HepG2 (cell line): ENCODE measurements around the gene F12. TPM values are rescaled to one million over a fixed set of nuclear protein-coding genes. Genes with fewer than 3 reads are reported as not detected.

Source experiments
- BRCA1 ChIP-seq: sonication (generic); formaldehyde crosslinking; IDR thresholded peaks from 2 replicates; pipeline ENCODE4 v1.4.0; 2020; ENCODE audit warnings: missing genetic modification reagents
- FOXA3 ChIP-seq: IDR thresholded peaks from 2 replicates; pipeline ENCODE4 v1.6.1; 2016; ENCODE audit warnings: missing genetic modification reagents, missing compliant biosample characterization
- FOXM1 ChIP-seq: sonication (generic); formaldehyde crosslinking; IDR thresholded peaks from 2 replicates; pipeline ENCODE4 v1.5.0; 2020; ENCODE audit warnings: missing genetic modification reagents
- KLF13 ChIP-seq: sonication (generic); formaldehyde crosslinking; IDR thresholded peaks from 2 replicates; pipeline ENCODE4 v1.4.0; 2020; ENCODE audit warnings: mild to moderate bottlenecking, missing genetic modification reagents
- MBNL3 ChIP-seq: fragments of 250-450 bp; sonication (Bioruptor Pico); conservative IDR thresholded peaks from 2 replicates; pipeline ENCODE4 v1.8.0; 2022; ENCODE audit warnings: mild to moderate bottlenecking, inconsistent platforms
- MED1 ChIP-seq: sonication (generic); formaldehyde crosslinking; IDR thresholded peaks from 2 replicates; pipeline ENCODE4 v1.4.0; 2020; ENCODE audit warnings: missing genetic modification reagents
- NFYB ChIP-seq: sonication (generic); formaldehyde crosslinking; IDR thresholded peaks from 2 replicates; pipeline ENCODE4 v1.4.0; 2020; ENCODE audit warnings: missing genetic modification reagents
- NR1H2 ChIP-seq: sonication (generic); formaldehyde crosslinking; IDR thresholded peaks from 2 replicates; pipeline ENCODE4 v1.8.1; 2022; ENCODE audit warnings: low read depth, missing genetic modification reagents, borderline replicate concordance
- PCBP2 ChIP-seq: fragments of 200-400 bp; formaldehyde crosslinking; optimal IDR thresholded peaks from 2 replicates; pipeline ENCODE3; 2018; ENCODE audit warnings: low read length, low read depth; ENCODE audit not compliant: poor library complexity, severe bottlenecking
- RBFOX2 ChIP-seq: fragments of 200-400 bp; formaldehyde crosslinking; IDR thresholded peaks from 2 replicates; pipeline ENCODE4 v1.6.1; 2017; ENCODE audit warnings: low read depth, mild to moderate bottlenecking, low read length
- SP2 ChIP-seq: sonication (generic); formaldehyde crosslinking; IDR thresholded peaks from 2 replicates; pipeline ENCODE4 v1.5.1; 2020; ENCODE audit warnings: mild to moderate bottlenecking, missing genetic modification reagents
- ZFP62 ChIP-seq: sonication (generic); formaldehyde crosslinking; IDR thresholded peaks from 2 replicates; pipeline ENCODE4 v1.4.0; 2020; ENCODE audit warnings: missing genetic modification reagents
- ZNF124 ChIP-seq: sonication (generic); formaldehyde crosslinking; IDR thresholded peaks from 2 replicates; pipeline ENCODE4 v1.4.0; 2020; ENCODE audit warnings: missing genetic modification reagents
- ZNF607 ChIP-seq: sonication (generic); formaldehyde crosslinking; IDR thresholded peaks from 2 replicates; pipeline ENCODE4 v1.5.1; 2020; ENCODE audit warnings: missing genetic modification reagents, mild to moderate bottlenecking, borderline replicate concordance
- ZNF619 ChIP-seq: sonication (generic); formaldehyde crosslinking; IDR thresholded peaks from 2 replicates; pipeline ENCODE4 v1.4.0; 2020; ENCODE audit warnings: mild to moderate bottlenecking, missing genetic modification reagents
- ZNF850 ChIP-seq: sonication (generic); formaldehyde crosslinking; conservative IDR thresholded peaks from 2 replicates; pipeline ENCODE4 v1.9.0; 2021; ENCODE audit warnings: mild to moderate bottlenecking, missing genetic modification reagents
- ZSCAN29 ChIP-seq: sonication (generic); formaldehyde crosslinking; conservative IDR thresholded peaks from 2 replicates; pipeline ENCODE4 v1.4.0; 2020; ENCODE audit warnings: mild to moderate bottlenecking, missing genetic modification reagents
- ZSCAN31 ChIP-seq: sonication (generic); formaldehyde crosslinking; IDR thresholded peaks from 2 replicates; pipeline ENCODE4 v1.5.0; 2020; ENCODE audit warnings: low read depth, mild to moderate bottlenecking, missing genetic modification reagents
- polyA plus RNA-seq, 8 experiments: library from polyadenylated mRNA; depleted of rRNA in 3 of 8; stranded (reverse) in 7 of 8; unstranded in 1 of 8; fragments of >200 nt; fragmentation: Illumina TruSeq in 4 of 8; extraction: Trizol in 4 of 8; gene quantifications; 2 replicates each; pipeline versions ENCODE4 v1.2.1 to v1.2.3, GENCODE V29; 2011 to 2016; ENCODE audit warnings: low read depth in 4 of 8, missing spikeins in 1 of 8, mixed read lengths in 1 of 8; ENCODE audit not compliant: insufficient read depth in 1 of 8
- total RNA-seq, 5 experiments: library from RNA; depleted of rRNA; stranded (reverse); fragments of >200 nt; fragmentation: Illumina TruSeq; extraction: Trizol; gene quantifications; 2 replicates each; pipeline ENCODE4 v1.2.3, GENCODE V29; 2016; ENCODE audit warnings: low read depth in 1 of 5
- TF ChIP-seq, protein P1 (sequence below): sonication (generic); formaldehyde crosslinking; conservative IDR thresholded peaks from 2 replicates; pipeline ENCODE4 v1.4.0; 2020; ENCODE audit warnings: missing genetic modification reagents
- TF ChIP-seq, protein P2 (sequence below): sonication (generic); formaldehyde crosslinking; IDR thresholded peaks from 2 replicates; pipeline ENCODE4 v1.4.0; 2020; ENCODE audit warnings: missing genetic modification reagents
- TF ChIP-seq, protein P3 (sequence below): sonication (generic); formaldehyde crosslinking; IDR thresholded peaks from 2 replicates; pipeline ENCODE4 v1.4.0; 2020; ENCODE audit warnings: missing genetic modification reagents, borderline replicate concordance
- TF ChIP-seq, protein P4 (sequence below): sonication (generic); formaldehyde crosslinking; IDR thresholded peaks from 2 replicates; pipeline ENCODE4 v1.5.0; 2020; ENCODE audit warnings: missing genetic modification reagents
- TF ChIP-seq, protein P5 (sequence below): sonication (generic); formaldehyde crosslinking; IDR thresholded peaks from 2 replicates; pipeline ENCODE4 v1.5.0; 2020; ENCODE audit warnings: mild to moderate bottlenecking, missing genetic modification reagents
- TF ChIP-seq, protein P6 (sequence below): sonication (generic); formaldehyde crosslinking; IDR thresholded peaks from 2 replicates; pipeline ENCODE4 v1.8.1; 2023; ENCODE audit warnings: mild to moderate bottlenecking, missing genetic modification reagents, borderline replicate concordance

Gene F12
- total and polyA plus RNA-seq, 2 of the 13 experiments (the other 11 are each of a cell fraction or from before 2014, with no cell fraction given): 2.5 to 3.0 TPM

DNA sequence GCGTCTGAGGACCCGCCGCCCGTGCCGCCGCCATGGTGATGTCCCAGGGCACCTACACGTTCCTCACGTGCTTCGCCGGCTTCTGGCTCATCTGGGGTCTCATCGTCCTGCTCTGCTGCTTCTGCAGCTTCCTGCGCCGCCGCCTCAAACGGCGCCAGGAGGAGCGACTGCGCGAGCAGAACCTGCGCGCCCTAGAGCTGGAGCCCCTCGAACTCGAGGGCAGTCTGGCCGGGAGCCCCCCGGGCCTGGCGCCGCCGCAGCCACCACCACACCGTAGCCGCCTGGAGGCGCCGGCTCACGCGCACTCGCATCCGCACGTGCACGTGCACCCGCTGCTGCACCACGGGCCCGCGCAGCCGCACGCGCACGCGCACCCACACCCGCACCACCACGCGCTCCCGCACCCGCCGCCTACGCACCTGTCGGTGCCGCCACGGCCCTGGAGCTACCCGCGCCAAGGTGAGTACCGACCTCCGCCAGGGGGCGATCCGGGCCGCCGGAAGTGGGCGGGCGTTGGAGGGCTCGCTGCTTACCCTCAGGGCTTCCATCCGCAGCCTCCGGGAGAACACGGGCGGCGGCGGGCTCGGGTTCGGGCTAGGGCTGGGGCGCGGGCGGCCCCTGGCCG, 45.8 kb upstream of the F12 start (continued):
- TF ChIP-seq, protein P1, sequence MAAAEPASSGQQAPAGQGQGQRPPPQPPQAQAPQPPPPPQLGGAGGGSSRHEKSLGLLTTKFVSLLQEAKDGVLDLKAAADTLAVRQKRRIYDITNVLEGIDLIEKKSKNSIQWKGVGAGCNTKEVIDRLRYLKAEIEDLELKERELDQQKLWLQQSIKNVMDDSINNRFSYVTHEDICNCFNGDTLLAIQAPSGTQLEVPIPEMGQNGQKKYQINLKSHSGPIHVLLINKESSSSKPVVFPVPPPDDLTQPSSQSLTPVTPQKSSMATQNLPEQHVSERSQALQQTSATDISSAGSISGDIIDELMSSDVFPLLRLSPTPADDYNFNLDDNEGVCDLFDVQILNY (CRISPR knock-in tag): no peak
- peak; percentile 82 for TF ChIP-seq RBFOX2
- no peak for TF ChIP-seq ZFP62 (CRISPR knock-in tag)
- TF ChIP-seq, protein P2, sequence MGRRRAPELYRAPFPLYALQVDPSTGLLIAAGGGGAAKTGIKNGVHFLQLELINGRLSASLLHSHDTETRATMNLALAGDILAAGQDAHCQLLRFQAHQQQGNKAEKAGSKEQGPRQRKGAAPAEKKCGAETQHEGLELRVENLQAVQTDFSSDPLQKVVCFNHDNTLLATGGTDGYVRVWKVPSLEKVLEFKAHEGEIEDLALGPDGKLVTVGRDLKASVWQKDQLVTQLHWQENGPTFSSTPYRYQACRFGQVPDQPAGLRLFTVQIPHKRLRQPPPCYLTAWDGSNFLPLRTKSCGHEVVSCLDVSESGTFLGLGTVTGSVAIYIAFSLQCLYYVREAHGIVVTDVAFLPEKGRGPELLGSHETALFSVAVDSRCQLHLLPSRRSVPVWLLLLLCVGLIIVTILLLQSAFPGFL (CRISPR knock-in tag): no peak
- TF ChIP-seq ZNF124 (CRISPR knock-in tag): 0 out of 2 replicates have a peak, but pooled peaks have one; percentile 14
- TF ChIP-seq ZSCAN31 (CRISPR knock-in tag): peak; percentile 78
- peak; percentile 73 for TF ChIP-seq SP2 (CRISPR knock-in tag)
- no peak for TF ChIP-seq MBNL3
- 0 out of 2 replicates have a peak, but pooled peaks have one; percentile 9 for TF ChIP-seq BRCA1 (CRISPR knock-in tag)
- no peak for TF ChIP-seq KLF13 (CRISPR knock-in tag)
- TF ChIP-seq, protein P3, sequence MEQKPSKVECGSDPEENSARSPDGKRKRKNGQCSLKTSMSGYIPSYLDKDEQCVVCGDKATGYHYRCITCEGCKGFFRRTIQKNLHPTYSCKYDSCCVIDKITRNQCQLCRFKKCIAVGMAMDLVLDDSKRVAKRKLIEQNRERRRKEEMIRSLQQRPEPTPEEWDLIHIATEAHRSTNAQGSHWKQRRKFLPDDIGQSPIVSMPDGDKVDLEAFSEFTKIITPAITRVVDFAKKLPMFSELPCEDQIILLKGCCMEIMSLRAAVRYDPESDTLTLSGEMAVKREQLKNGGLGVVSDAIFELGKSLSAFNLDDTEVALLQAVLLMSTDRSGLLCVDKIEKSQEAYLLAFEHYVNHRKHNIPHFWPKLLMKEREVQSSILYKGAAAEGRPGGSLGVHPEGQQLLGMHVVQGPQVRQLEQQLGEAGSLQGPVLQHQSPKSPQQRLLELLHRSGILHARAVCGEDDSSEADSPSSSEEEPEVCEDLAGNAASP: peak; percentile 53; the same call in 1 of the 2 replicates
- peak; percentile 94 for TF ChIP-seq ZNF607 (CRISPR knock-in tag)
- TF ChIP-seq ZSCAN29 (CRISPR knock-in tag): 0 out of 2 replicates have a peak, but pooled peaks have one; percentile 43
- TF ChIP-seq, protein P4, sequence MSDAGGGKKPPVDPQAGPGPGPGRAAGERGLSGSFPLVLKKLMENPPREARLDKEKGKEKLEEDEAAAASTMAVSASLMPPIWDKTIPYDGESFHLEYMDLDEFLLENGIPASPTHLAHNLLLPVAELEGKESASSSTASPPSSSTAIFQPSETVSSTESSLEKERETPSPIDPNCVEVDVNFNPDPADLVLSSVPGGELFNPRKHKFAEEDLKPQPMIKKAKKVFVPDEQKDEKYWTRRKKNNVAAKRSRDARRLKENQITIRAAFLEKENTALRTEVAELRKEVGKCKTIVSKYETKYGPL: no peak
- TF ChIP-seq, protein P5, sequence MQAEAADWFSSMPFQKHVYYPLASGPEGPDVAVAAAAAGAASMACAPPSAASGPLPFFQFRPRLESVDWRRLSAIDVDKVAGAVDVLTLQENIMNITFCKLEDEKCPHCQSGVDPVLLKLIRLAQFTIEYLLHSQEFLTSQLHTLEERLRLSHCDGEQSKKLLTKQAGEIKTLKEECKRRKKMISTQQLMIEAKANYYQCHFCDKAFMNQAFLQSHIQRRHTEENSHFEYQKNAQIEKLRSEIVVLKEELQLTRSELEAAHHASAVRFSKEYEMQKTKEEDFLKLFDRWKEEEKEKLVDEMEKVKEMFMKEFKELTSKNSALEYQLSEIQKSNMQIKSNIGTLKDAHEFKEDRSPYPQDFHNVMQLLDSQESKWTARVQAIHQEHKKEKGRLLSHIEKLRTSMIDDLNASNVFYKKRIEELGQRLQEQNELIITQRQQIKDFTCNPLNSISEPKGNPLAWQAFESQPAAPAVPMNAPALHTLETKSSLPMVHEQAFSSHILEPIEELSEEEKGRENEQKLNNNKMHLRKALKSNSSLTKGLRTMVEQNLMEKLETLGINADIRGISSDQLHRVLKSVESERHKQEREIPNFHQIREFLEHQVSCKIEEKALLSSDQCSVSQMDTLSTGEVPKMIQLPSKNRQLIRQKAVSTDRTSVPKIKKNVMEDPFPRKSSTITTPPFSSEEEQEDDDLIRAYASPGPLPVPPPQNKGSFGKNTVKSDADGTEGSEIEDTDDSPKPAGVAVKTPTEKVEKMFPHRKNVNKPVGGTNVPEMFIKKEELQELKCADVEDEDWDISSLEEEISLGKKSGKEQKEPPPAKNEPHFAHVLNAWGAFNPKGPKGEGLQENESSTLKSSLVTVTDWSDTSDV (CRISPR knock-in tag): no peak
- no peak for TF ChIP-seq PCBP2
- no peak for TF ChIP-seq FOXM1 (CRISPR knock-in tag)
- no peak for TF ChIP-seq NR1H2 (CRISPR knock-in tag)
- peak; percentile 52; the same call in 1 of the 2 replicates for TF ChIP-seq FOXA3 (CRISPR knock-in tag)
- no peak; the same call in 1 of the 2 replicates for TF ChIP-seq ZNF850 (CRISPR knock-in tag)
- TF ChIP-seq ZNF619 (CRISPR knock-in tag): no peak
- no peak for TF ChIP-seq NFYB (CRISPR knock-in tag)
- TF ChIP-seq, protein P6, sequence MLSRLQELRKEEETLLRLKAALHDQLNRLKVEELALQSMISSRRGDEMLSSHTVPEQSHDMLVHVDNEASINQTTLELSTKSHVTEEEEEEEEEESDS: no peak
- TF ChIP-seq MED1 (CRISPR knock-in tag): peak; percentile 73; the same call in 1 of the 2 replicates
